Right renal cortex interstitium (tissue), 3 donors: Measurements from ENCODE around the gene GRIK4. TPM values are rescaled to one million over a fixed set of nuclear protein-coding genes. Genes with fewer than 3 reads are reported as not detected.

Source experiments
- DNase-seq, 3 donors: peaks; one replicate each; pipeline ENCODE4 v3.0.0-alpha.2; 2013; ENCODE audit warnings: low read depth in 3 of 3, low spot score in 2 of 3
- polyA plus RNA-seq, 3 donors: library from polyadenylated mRNA; unstranded; fragments of 120-200 nt; gene quantifications; one replicate each; pipeline ENCODE4 v1.2.1, GENCODE V29; 2013; ENCODE audit not compliant: insufficient read length in 3 of 3

Gene GRIK4
- polyA plus RNA-seq, 3 donors, result 0.93 to 1.3 (median 1.1) TPM

DNA sequence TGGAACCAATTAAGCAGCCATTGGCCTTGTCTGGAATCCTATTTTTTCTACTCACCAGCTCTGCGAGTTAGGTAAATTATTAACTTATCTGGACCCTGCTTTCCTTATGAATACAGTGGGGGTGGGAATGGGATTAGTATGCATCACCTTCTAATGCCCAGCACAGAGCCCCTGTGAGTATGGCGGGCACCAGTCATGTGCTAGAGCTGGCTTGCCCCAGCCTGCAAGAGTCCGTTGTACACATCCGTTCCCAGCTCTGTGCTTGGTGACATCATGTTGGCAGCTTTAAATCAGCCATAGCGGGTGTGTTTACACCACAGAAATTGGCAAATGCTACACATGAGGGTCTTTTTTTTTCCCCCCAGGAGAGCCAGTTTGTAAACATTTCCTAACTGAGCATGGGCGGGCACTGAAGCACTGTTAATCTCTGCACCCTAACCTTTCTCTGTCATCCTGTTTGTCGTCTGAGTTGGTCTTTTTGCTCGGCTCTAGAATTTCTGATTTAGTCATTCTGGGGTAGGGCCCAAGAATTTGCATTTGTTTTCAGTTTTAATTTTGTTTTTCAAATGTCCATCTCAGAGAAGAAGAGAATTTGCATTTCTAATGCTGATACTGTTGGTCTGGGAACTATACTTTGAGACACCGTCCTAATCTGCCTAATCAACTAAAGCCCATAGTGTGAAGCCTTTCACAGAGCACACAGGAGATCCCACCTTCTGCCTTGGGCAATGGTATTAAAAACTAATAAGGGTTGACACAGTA, 382.1 kb downstream of the GRIK4 start:
- DNase-seq, result no peak

DNA sequence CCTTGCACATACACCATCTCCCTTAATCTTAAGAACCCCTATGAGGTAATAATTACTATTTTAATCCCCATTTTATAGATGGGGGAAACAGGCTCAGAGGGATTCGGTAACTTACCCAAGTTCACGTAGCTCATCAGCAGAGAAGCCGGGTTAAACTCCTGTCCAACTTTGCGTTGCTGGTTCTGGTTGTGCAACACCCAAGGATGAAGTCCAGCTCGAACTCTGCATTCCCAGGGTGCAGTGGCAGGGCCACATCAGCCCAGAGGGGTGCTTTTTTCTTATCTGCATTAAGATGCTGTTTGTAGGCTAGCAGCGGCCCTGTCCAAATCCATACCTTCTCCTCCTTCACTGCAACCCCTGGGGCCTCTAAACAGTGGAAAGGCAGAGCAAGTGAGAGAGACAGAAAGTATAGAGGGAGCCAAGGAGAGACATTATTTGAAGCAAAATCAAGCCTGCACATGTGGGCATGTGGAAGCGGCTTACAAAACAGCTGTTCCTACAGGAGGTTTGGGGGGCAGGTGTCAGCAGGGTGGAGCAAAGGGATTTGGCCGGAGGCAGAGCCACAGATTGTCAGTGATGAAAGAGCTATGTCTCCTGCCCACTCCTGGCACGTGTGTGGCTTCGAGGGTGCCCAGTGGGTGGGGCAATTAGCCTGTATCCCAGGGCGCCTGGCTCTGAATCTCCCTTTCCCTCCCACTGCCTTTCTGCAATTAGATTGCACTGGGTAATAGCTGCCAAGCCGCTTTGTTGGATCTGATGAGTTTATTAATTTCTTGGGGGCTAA, 382.8 kb downstream of the GRIK4 start:
- DNase-seq, result no peak

DNA sequence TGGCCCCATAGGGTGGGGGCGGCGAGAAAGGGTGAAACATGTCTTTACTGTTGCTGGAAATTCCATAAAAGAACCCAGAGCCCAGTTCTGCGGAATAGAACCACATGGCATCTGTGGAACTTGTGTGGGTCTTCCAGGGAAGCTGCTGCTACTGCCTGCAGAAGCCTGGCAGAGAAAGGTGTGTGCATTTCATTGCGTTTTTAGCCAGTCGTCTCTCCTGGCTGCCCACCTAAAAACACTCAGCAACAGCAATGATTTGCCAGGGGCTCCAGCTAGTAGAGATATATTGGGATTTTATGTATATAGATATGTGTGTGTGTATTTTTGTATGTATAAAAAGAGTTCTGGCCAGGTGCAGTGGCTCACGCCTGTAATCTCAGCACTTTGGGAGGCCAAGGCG, 385.1 kb downstream of the GRIK4 start:
- no peak for DNase-seq

DNA sequence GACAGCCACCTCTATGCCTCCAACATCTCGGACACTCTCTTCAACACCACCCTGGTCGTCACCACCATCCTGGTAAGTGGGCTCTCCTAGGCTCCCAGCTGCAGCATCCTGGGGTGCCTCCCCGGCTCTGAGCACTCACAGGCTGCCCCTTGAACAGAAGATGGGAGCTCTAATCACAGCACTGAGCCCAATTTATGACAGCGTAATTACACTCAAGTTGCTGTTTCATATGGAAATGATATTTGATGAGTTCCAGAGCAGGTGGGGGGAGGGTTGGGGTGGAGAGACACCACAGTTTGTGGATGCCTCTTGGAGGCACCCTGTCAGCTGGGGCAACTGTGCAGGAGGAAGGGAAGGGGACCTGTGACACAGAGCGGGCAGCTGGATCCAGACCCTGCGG, 387.0 kb downstream of the GRIK4 start:
- no peak for DNase-seq

DNA sequence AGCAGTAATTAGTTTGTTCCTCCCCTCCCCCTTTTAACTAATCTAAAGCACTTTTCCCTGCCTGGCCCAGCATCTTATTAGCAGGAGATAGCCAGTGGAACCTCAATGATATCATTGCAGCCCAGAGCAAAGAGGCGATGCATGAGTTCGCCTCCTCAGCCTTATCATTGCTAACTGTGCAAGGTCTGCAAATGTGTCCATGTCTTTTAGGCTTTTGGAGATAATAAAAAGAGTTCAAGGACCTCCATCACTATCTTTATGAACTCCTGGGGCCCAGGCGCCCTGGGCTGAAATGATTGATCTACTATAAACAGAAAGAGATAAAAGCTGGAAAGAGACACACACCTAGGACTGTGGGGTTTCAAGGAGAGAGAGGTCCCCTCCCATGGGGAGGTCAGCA, 388.2 kb downstream of the GRIK4 start:
- no peak for DNase-seq

DNA sequence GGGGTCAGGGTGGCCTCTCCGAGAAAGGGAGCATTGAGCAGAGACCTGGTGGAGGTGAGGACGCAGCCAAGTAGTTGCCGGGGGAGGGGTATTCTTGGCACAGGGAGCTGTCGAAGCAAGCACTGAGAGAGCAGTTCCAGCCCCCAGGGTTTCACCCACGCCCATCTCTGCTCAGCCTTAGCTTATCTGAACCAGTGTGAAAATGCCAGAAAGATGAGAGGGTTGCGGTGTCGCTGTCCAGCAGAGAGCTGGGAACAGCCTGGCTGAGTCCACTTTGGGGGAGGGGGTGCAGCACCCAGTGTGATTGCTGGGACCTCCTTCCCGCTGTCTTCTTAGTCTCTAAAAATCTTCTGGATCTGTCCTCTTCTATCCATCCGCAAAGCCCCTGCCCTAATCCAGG, 389.1 kb downstream of the GRIK4 start:
- DNase-seq, result no peak

DNA sequence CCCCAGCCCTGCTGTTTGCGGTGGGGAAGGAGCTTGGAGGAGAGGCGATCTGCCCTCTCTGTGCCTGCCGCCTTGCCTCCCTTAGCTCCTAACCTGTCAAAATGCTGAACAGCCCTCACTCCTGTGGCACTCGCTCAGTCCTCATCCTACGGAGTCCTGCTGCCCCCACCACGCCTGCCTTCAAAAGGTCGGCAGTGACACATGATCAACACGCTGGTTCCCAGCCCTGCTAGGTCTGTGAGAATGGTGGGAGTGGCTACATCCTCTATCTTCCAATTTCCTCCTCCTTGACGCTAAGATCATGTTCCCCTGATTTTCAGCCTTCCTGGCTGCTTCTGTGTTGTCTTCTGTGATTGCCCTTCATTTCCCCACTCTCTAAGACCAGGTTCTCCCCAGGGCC, 392.1 kb downstream of the GRIK4 start:
- DNase-seq, result no peak

DNA sequence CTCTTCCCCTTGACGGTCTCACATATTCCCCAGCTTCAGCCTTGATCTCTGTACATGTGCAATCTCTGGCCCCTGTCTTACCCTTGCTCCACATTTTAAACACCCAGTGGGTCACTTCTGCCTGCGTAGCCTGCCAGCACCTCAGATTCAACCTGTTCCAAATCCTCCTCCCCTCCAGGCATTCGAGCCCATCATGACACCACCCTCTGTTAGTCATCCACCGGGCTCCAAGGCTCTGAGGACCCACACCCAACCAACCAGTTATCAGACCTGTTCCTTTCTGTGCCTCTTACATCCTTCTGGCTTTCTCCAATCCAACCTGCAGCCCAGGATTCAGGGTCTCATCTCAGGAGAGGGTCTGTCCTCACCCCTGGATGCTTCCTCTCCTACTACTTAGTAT, 392.6 kb downstream of the GRIK4 start:
- no peak for DNase-seq

DNA sequence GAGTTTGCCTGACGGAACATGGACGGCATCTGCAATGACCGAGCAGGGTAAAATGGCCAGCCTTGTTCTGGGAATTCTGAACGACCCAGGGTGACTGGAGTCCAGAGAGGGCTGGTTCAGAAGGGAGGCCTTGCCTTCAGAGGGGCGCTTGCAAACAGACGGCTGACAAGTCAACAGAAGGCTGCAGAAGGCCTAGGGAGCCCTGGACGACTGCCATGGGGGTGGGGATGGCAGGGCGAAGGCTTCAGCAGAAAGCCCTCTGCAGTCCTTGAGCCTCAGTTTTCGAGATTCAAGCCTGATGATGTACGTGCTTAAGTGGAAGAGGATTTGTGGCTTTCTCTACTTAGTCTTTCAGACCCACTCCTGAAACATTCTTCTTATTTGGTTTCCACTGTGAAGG, 395.2 kb downstream of the GRIK4 start:
- DNase-seq, result no peak

DNA sequence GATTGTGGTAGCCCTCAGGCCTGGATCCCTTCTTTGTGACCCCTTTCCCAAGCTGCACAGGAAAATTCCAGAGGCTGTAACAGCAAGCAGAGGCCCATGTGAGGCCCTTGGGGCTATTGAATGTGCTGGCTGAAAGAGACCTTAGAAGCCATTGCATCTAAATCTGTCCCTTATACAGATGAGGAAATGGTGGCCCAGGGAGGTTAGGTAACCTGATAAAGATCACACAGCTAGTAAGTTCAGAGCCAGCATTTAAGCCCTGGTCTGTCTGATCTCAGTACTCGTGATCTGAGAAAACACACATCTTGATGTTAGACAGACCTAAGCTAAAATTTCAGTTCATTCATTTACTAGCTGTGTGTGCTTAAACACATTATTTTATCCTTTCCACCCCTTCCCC, 396.4 kb downstream of the GRIK4 start:
- no peak for DNase-seq

DNA sequence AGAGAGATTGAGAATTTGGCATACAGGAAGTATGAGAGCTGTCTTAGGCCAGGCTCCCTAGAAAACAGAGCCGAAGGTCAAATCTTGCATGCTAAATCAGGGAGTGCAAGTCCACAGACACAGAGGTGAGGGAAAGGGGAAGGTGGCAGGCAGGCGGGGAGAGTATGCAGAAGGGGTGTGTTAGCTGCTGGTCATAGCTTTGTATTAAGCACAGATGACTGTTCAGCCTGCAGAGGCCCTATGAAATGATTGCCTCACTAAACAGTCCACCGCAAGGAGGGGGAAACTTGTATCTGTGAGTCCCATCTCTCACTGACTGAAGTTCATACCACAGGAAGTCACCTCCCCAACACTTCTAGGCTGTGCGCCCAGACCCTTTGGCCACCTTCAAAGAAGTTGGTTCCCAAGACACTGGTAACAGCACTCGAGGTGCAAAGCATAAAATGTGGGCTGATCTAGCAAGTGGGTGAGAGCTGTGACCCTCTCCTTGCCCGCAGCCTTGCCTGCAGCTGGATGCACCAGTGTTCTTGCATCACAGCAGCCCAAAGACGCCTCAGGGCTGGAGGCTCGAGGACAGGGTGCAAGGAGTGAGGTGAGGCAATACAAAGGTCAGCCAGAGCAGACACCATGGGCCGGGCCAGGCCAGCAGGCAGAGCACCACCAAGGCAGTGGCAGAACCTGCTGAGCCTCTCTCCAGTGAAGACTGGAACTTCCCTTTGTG, 397.1 kb downstream of the GRIK4 start:
- no peak for DNase-seq

DNA sequence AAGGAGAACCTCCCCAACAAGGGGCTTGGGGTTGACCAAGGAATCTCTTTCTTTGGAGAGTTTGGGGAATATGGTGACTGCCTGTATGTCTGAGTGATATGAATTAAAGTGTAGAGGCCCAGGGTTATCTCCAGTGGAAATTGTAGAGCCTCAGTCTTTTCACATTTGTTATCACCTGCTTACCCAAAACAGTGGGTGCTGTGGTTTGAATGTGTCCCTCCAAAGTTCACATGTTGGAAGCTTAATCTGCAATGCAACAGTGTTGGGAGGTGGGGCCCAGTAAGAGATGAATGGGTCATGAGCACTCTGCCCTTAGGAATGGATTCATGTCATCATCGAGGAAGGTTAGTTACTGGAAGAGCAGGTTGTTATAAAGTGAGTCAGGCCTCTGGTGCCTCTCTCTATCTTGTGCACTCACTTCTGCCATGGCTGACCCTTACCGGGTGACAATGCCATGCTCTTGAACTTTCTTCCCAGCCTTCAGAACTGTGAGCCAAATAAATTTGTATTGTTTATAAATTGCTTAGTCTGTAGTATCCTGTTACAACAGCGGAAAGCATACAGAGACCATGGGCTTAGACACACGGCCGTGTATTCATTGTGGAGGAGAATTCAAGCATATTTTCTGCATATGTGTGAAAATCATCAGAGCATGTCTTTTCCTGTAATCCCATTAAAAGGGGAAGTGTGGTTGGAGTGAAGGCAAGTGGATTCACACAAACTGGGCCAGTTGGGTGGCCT, 398.3 kb downstream of the GRIK4 start:
- no peak for DNase-seq

DNA sequence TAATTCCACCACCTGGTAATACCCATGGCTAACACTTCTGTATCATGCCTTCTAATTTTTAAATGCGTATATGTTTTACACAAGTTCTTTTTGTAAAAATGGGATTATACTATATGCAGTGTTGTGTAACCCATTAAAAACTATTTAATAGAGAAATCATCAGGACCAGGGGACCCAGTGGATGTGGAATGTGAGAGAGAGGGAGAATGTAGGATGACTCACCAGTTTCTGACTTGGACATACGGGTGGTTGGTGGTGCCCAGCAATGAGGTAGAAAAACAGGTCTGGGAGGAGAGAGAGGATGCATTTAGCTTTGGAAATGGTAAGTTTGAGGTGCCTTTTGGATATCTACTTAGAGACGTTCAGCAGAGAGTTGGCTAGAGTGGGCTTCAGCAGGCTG, 400.4 kb downstream of the GRIK4 start:
- DNase-seq, result no peak

DNA sequence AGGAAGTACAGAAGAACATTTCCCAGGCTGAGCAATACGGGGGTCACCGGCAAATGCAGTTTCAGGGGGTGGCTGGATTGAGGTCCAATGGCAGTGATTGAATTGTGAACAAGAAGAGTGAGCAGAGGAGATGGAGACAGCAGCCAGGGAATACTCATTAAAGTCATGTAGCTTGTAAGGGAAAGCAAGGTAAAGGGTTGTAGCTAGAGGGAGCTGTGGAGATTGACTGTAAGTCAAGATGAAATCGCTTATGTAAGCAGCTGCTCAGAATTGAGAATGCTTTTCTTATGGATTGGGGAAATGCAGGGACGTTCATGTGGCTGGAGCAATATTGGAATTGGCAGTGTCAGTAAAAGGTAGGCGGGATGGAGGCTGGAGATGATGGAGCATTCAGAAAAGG, 401.0 kb downstream of the GRIK4 start:
- DNase-seq, result no peak

DNA sequence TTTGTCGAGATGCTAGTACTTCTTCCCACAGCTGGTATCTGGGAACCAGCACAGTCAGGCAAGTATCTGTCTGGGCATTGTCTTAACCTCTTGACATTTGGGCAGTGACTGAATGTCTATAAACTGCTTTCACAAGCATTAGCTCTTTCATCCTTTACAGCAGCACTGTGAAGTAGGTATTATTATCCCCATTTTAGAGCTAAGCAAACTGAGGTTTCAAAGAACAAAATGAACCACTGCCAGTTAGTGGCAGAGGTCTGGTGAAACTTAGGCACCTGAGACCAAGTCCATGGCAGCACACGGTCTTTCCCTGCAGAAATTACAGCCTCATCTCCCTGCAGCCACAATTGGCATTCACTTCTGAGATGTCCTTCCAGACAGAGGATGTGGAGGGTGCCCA, 401.4 kb downstream of the GRIK4 start:
- no peak for DNase-seq

DNA sequence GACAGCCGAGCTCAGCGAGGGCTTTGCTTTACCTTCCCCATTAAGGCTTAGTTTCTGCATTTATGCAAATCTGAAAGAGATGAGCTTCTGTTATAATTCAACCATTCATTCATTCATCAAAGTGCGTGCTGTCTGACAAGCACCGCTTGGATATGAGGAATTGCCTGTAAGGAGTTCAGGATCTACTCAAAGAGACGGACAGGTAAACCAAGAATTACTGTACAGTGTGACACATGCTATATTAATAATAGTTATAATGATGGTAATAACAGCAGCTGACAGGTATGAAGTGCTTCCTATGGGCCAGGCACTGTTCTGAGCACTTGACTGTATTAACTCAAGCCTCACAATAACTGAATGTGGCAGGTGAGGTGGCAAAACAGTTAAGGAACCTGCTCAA, 402.5 kb downstream of the GRIK4 start:
- no peak for DNase-seq

DNA sequence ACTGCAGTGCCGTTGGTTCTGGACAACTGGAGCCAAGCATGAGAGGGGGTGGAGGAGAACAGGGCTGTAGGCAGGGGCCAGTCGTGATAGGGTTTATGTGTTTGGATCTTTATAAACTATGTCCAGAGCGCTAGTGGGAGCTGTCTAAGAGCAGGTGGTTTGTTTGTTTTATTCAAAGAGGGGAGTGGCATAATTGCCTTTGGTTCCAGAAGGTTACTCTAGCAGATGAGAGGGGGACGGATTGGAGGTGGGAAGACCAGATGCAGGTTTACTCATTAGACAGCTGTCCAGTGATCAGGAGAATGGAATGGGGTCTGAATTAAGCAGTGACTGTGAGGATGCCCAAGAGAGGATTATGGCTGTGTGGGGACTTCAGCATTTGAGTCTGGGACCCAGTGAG, 403.1 kb downstream of the GRIK4 start:
- no peak for DNase-seq

DNA sequence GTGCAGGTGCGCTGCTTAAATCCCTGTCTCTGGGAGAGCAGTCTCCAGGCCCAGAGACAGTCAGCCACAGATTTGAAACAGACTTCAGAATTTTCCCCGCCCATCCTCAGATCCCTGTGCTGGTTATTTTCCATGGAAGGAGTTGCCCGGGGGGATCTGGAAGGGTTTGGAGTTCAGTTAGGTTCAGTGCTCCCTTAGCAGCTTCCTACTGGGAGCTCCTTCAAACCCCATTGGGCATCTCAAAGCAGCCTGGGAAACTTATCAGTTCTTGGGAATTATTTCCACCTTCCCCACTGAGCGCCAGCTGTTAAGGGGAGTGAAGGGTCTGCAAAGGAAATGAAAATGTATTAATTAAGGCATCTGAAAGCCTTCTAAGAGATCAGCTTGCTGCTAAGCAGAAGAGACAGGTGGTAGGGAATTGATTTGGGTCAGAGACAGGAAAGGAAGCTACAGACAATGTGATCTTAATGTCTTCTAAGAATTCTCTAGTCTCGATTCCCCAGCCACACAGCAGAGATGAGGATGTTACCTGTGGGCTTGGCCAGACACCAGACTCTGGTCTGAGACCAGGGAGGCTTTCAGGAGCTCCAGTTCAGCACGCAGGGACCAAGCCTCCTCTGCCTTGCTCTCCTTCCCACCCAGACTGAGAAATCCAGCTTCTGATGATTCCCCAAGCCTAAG, 406.2 kb downstream of the GRIK4 start:
- no peak for DNase-seq

DNA sequence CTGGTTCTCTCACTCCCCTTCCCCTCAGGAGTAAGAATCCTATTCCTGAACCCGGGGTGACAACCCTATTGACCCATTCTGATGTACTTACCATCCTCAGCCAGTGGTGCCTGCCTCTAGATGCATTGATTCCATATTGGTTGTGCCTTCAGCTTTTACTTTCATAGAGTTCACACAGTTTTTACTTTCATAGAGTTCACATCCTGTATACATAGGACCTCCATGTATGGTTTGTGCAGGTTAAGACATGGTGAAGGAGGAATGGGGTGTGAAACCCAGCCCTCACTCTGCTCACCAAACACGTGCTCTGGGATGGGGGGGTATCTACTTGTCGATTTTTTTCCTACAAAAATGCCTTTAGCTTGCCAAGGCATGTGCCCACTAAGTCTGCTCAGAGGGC, 406.7 kb downstream of the GRIK4 start:
- no peak for DNase-seq

DNA sequence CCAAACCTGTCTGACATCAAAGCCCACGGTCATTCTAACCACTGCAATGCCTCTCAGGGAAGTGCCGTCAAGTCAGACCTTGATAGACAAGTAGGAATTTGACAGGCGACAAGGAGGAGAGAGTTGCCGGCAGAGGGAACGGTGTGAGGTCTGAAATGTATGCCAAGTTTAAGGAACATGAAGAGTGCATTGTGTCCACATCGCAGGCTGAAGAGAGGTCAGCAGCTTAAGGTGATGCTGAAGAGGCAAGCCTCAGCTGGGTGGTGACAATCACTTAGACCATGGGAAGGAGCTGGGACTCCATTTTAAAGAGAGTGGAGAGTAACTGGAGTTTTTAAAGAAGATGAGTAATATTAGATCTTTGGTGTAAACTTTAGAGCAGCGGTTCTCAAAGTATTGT, 407.5 kb downstream of the GRIK4 start:
- no peak for DNase-seq
